Fibroblast of lung (primary cell): ENCODE measurements around the gene SNX30. TPM values are rescaled to one million over a fixed set of nuclear protein-coding genes. Genes with fewer than 3 reads are reported as not detected.

ENCODE experiments used
- DNase-seq, 2 donors: peaks; one replicate each; pipeline versions ENCODE4 v3.0.0 to v3.0.0-alpha.2; 2010; ENCODE audit warnings: low read depth in 2 of 2
- H2AFZ ChIP-seq: 2 replicates; pipeline ENCODE4 v1.5.1; 2012; ENCODE audit warnings: low read length, control low read depth, inconsistent platforms
- H3K27ac ChIP-seq: 2 replicates; pipeline ENCODE4 v1.5.1; 2011; ENCODE audit warnings: low read length, control low read depth; ENCODE audit not compliant: insufficient read depth
- H3K27me3 ChIP-seq: 2 replicates; pipeline ENCODE4 v1.5.1; 2011; ENCODE audit warnings: mild to moderate bottlenecking, low read length; ENCODE audit not compliant: control insufficient read depth, insufficient read depth
- H3K36me3 ChIP-seq: 2 replicates; pipeline ENCODE4 v1.5.1; 2011; ENCODE audit warnings: low read length; ENCODE audit not compliant: control insufficient read depth, insufficient read depth
- H3K4me1 ChIP-seq: 2 replicates; pipeline ENCODE4 v1.5.1; 2011; ENCODE audit warnings: low read length; ENCODE audit not compliant: control insufficient read depth, insufficient read depth; ENCODE audit errors: extremely low read depth
- H3K4me2 ChIP-seq: 2 replicates; pipeline ENCODE4 v1.5.1; 2011; ENCODE audit warnings: low read length, control low read depth; ENCODE audit not compliant: insufficient read depth; ENCODE audit errors: extremely low read depth
- H3K4me3 ChIP-seq, 4 experiments: fragments of 200-600 bp in 1 of 4; sonication (generic) in 1 of 4; replicated peaks in 1 of 4; 2 replicates each; pipeline ENCODE4 v1.5.1; 2011 to 2016; ENCODE audit warnings: low read length in 4 of 4, low read depth in 3 of 4, mild to moderate bottlenecking in 3 of 4, control low read depth in 2 of 4, inconsistent platforms in 1 of 4, mixed read lengths in 1 of 4; ENCODE audit not compliant: insufficient read depth in 1 of 4; ENCODE audit errors: control extremely low read depth in 1 of 4
- H3K79me2 ChIP-seq: 2 replicates; pipeline ENCODE4 v1.5.1; 2012; ENCODE audit warnings: mild to moderate bottlenecking, low read length, inconsistent platforms; ENCODE audit not compliant: control insufficient read depth, insufficient read depth
- H3K9ac ChIP-seq: 2 replicates; pipeline ENCODE4 v1.5.1; 2011; ENCODE audit warnings: mild to moderate bottlenecking, low read length, control low read depth; ENCODE audit not compliant: insufficient read depth
- H3K9me3 ChIP-seq: 2 replicates; pipeline ENCODE4 v1.5.1; 2012; ENCODE audit warnings: low read depth, low read length; ENCODE audit not compliant: control insufficient read depth, insufficient read depth
- H4K20me1 ChIP-seq: 2 replicates; pipeline ENCODE4 v1.5.1; 2011; ENCODE audit warnings: low read length; ENCODE audit not compliant: control insufficient read depth, insufficient read depth; ENCODE audit errors: extremely low read depth
- EZH2 ChIP-seq: IDR thresholded peaks from 2 replicates; pipeline ENCODE4 v1.5.1; 2012; ENCODE audit warnings: low read length, control low read depth, mild to moderate bottlenecking; ENCODE audit errors: missing control alignments
- polyA plus RNA-seq, 2 donors: library from polyadenylated mRNA; depleted of rRNA in 1 of 2; stranded (reverse) in 1 of 2; unstranded in 1 of 2; fragments of >200 nt; gene quantifications; 2 replicates each; pipeline ENCODE4 v1.2.1, GENCODE V29; 2011 to 2012; ENCODE audit warnings: missing spikeins in 1 of 2
- total RNA-seq: library from RNA; depleted of rRNA; stranded (reverse); fragments of >200 nt; gene quantifications from 2 replicates; pipeline ENCODE4 v1.2.1, GENCODE V29; 2014
- TF ChIP-seq, protein P1 (sequence below), 2 donors: IDR thresholded peaks in 1 of 2; conservative IDR thresholded peaks in 1 of 2; 1 replicate in 1 of 2; 2 replicates in 1 of 2; pipeline ENCODE4 v1.5.1; 2011 to 2012; ENCODE audit warnings: low read length in 2 of 2, control low read depth in 1 of 2, inconsistent platforms in 1 of 2, low read depth in 1 of 2, mild to moderate bottlenecking in 1 of 2

The SNX30 gene
- total and polyA plus RNA-seq, 2 donors (not counting 1 experiment from before 2014, with no cell fraction given): 7.9 to 20.6 TPM

DNA sequence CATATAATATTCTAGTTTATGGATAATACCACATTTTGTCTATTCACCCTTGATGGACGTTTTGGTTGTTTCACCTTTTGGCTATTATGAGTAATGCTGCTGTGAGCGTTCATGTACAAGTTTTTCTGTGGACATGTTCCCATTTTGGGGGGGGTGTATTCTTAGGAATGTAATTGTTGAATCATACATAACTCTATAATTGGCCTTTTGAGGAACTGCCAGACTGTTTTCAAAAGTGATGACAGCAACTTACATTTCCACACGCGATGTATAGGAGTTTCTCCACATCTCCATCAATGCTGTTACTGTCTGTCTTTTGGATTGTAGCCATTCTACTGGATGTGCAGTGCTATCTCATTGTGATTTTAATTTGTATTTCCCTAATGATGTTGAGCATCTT is 70.3 kb downstream of the SNX30 start:
- Histone ChIP-seq H3K4me1 (no peaks in the 10 kb centered on the region), H2AFZ (no peak overlapping the region), H3K9ac (no peak overlapping the region), H3K27ac (no peak overlapping the region), H3K27me3 (no peaks in the 10 kb centered on the region), H3K4me3 (no peak overlapping the region), H3K9me3 (no peaks in the 10 kb centered on the region), H3K79me2 (no peaks in the 10 kb centered on the region), H3K36me3 (no peaks in the 10 kb centered on the region), H4K20me1 (no peaks in the 10 kb centered on the region), H3K4me2 (no peak overlapping the region)
- peak; percentile 26 to 62 for DNase-seq
- no peak for TF ChIP-seq EZH2
- TF ChIP-seq, protein P1, sequence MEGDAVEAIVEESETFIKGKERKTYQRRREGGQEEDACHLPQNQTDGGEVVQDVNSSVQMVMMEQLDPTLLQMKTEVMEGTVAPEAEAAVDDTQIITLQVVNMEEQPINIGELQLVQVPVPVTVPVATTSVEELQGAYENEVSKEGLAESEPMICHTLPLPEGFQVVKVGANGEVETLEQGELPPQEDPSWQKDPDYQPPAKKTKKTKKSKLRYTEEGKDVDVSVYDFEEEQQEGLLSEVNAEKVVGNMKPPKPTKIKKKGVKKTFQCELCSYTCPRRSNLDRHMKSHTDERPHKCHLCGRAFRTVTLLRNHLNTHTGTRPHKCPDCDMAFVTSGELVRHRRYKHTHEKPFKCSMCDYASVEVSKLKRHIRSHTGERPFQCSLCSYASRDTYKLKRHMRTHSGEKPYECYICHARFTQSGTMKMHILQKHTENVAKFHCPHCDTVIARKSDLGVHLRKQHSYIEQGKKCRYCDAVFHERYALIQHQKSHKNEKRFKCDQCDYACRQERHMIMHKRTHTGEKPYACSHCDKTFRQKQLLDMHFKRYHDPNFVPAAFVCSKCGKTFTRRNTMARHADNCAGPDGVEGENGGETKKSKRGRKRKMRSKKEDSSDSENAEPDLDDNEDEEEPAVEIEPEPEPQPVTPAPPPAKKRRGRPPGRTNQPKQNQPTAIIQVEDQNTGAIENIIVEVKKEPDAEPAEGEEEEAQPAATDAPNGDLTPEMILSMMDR (conservative IDR thresholded peaks at IDR 0.05 in 1 of 2, IDR thresholded peaks at IDR 0.05 in 1 of 2; ENCODE audit: low read depth in 1 of 2, low read length in 2 of 2): no peak

DNA sequence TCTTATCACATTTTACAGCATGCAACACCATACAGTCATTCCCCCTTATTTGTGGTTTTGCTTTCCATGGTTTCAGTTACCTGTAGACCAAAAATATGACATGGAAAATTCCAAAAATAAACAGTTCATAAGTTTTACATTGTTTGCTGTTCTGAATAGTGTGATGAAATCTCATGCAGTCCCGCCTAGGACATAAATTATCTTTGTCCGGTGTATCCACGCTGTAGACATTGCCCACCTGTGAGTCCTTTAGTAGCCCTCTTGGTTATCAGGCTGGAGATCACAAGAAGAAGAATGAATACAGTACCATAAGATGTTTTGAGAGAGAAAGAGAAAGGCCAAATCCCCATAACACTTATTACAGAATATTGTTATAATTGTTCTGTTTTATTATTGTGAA is 72.1 kb downstream of the SNX30 start:
- no peaks in the 10 kb centered on the region for H3K79me2 ChIP-seq
- no peaks in the 10 kb centered on the region for H3K9me3 ChIP-seq
- no peaks in the 10 kb centered on the region for H4K20me1 ChIP-seq
- no peak overlapping the region for H3K4me3 ChIP-seq
- no peak for TF ChIP-seq EZH2
- TF ChIP-seq, protein P1 (conservative IDR thresholded peaks at IDR 0.05 in 1 of 2, IDR thresholded peaks at IDR 0.05 in 1 of 2; ENCODE audit: low read depth in 1 of 2, low read length in 2 of 2): no peak
- no peak overlapping the region for H3K27ac ChIP-seq
- H3K36me3 ChIP-seq: no peaks in the 10 kb centered on the region
- no peaks in the 10 kb centered on the region for H3K27me3 ChIP-seq
- DNase-seq: no peak
- no peaks in the 10 kb centered on the region for H3K4me1 ChIP-seq
- no peak overlapping the region for H2AFZ ChIP-seq
- H3K9ac ChIP-seq: no peak overlapping the region
- H3K4me2 ChIP-seq: no peak overlapping the region

DNA sequence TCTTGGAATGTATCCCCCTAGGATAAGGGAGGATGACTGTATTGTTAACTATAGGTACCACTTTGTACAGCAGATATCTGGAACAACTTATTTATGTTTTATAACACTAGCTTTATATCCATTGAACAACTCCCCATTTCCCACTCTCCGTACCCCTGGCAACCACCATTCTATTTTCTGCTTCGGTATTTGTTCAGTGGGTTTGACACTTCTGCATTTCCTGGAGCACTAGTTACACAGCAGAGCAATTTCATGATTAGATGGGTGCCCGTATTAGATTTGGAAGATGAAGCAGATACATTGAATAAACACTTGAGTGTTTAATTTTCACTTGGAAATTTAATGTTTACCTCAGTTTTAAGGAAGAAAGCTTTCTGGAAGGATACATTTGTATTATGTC is 72.7 kb downstream of the SNX30 start:
- Histone ChIP-seq H3K27me3 (no peaks in the 10 kb centered on the region), H3K9me3 (no peaks in the 10 kb centered on the region), H3K27ac (no peak overlapping the region), H4K20me1 (no peaks in the 10 kb centered on the region), H3K9ac (no peak overlapping the region), H3K79me2 (no peaks in the 10 kb centered on the region), H2AFZ (no peak overlapping the region), H3K4me2 (no peak overlapping the region), H3K36me3 (no peaks in the 10 kb centered on the region), H3K4me1 (no peaks in the 10 kb centered on the region), H3K4me3 (no peak overlapping the region)
- no peak for TF ChIP-seq EZH2
- TF ChIP-seq, protein P1 (conservative IDR thresholded peaks at IDR 0.05 in 1 of 2, IDR thresholded peaks at IDR 0.05 in 1 of 2; ENCODE audit: low read depth in 1 of 2, low read length in 2 of 2): no peak
- no peak for DNase-seq
